Islet precursor cell (in vitro differentiated cells): ENCODE results near the gene PARD3B.

Source experiments
- DNase-seq: peaks from one replicate; pipeline ENCODE4 v3.0.0-alpha.2; 2018

Gene PARD3B

DNA sequence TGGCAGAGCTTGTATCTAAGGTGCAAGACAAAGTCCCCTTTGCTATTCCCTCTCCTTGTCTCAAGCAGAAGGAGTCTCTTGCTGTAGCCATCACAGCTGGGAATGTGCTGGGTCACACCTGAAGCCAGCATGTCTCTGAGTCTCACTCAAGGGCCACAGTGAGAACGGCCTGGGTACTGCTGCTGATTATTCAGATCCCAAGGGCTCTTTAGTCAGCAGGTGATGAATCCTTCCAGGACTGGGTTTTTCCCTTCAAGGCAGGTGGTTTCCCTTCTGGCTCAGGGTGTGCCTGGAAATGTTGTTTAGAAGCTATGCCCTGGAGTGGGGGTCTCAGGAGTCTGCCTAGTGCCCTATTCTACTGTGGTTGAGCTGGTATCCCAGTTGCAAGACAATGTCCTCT, 356.3 kb downstream of the PARD3B start:
- DNase-seq = no peak

DNA sequence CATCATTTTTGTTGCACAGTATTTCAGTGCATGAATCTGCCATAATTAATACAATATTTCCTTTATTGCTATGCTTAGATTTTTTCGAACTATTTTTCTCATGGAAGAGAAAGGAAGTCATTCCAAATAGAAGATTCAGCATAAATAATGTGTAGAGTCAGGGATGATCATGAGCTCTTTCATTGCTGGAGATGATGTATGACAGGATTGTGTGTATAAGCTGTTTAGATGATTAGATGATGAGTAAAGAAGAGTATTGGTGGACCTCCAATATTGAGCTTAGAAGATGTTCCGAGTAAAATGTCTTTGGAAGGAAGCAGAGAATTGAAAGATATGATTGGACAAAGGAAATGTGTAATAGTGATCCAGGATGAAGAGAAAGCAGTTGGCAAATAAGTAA, 364.5 kb downstream of the PARD3B start:
- no peak for DNase-seq

DNA sequence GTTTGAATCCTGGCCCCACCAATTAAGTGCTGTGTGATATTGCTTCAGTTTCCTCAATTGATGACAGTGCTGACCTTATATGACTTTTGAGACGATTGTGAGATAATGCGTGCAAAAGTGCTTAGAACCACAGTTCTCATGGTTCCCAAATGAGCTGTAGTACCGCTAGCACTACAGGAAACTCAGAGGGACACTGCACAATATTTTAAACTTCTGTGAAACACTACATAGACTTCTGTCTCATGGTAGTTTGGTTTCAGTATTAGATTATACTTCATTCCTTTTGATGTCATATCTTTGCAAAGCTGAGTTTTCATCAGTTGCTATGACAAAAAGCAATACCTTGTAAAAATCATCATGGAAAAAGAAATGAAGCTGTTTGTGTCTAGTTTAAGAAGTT, 368.0 kb downstream of the PARD3B start:
- no peak for DNase-seq

DNA sequence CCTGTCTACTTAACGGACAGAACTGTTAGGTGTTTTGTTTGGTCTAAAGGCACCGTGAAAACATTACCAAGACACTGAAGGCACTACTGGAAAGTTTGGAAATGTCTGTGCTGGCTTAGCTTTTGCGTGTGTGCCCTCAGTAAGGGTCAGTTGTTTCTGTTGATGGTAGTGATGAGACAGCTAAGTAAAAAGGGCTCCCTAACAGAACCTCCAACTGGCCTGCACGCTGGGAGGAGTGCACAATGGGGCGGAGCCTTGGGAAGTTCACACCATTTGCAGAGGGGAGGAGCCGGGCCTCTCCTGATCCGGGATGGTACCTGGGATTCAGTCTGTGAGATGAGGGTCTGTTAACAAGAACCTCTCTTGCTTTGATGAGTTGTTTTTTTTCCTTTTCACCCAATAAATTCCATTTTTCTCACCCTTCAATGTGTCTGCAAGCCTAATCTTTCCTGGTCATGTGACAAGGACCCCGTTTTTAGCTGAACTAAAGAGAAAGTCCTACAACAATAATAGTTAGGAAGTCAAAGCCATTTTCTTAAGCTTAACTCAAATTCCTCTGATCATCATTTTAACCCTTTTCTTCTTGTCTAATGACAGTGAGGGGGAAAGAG, 368.7 kb downstream of the PARD3B start:
- no peak for DNase-seq

DNA sequence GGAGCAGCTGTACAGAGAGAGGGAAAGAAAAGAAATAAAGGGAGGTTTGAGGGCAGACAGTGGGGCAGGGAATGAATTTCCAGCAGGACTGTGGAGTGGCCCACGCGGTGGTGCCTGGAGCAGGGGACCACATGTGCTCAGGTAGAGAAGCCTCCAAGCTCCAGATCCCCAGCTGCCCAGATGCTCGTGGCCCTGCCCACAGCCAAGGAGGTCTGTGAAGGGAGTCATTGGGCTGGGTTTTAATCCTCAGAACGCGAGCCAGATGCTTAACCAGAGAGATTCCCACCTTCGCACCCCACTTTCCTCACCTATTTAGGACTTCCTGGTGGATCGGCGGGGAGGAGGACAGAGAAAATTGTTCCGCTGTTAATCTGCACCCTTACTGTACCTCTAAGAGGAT, 369.4 kb downstream of the PARD3B start:
- DNase-seq = no peak

DNA sequence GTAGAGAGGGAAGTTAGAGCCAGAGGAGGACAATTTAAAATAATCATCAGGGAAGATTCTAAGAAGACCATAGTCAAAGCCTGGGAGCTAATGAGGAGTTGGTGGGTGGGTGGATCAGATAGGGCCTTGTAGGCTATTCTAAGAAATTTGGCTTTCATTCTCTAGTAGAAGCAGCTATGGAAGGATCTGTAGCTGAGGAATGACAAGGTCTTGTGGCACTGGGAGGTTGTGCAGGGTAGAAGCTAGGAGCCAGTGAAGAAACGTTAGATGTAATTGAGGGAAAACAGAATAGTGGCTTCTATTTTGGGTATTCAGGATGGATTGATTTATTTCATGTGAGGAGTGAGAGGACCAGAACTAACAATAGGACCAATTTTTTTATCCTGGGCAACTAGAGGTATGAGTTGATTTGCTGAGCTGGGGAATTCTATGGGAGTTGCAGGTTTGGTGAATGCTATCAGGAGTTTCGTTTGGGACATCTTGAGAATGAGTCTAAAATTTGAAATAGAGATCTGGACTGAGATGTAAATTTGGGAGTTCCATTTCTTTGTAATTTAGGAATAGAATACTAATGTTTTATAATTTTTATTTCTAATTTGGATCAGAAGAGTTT, 371.9 kb downstream of the PARD3B start:
- no peak for DNase-seq

DNA sequence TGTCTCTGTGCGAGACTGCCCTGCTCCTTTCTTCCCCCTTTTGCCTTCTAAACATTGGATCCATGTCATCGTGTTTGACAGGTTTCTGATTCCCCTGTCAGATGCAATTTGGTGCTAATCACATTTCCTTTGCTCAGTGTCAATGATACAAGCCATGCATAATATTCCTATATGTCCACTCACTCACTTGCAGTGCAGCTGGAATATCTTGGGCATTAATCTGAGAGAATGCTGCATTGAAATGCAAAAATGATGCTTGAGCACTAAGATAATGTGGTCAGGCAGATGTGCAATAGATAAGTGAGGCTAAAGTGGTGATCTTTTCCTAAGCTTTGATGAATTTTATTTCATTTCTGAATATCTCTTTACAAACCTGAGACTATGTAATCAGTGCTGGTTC, 375.5 kb downstream of the PARD3B start:
- no peak for DNase-seq

DNA sequence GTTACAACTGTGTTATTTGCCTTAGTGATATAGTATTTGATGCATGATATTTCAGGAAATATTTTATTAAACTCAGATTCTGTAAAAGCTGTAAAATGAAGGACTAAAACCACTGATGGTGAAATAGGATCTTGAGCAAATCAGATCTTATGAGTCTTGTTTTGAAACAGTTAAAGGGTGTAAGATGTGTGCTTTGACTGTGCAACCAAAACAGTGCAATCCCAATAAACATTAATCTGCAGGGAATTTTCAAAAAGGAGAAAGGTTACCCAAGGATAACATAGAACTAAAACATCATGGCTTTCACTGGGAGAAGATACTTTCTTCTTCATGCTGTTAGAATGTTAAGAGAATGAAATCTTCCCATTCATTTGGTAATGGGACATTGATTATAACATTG, 378.7 kb downstream of the PARD3B start:
- DNase-seq = no peak

DNA sequence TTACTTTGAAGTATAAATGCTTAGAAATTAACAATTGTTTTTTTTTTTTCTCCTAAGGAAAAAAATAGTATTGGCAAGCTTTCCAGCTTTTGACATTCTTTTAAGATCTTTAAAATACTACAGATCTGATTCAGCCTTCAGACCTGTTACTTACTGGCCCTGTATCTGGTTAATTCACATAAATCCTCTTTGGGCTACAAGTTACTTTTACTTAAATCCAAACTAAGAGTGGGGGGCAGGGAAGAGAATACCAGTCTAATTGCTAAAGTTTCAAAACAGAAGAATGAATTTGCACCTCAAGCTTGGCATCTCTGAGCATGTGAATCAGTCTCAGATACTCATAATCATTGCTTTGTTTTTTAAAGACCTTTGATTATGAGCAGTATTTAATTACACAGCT, 386.3 kb downstream of the PARD3B start:
- DNase-seq = no peak

DNA sequence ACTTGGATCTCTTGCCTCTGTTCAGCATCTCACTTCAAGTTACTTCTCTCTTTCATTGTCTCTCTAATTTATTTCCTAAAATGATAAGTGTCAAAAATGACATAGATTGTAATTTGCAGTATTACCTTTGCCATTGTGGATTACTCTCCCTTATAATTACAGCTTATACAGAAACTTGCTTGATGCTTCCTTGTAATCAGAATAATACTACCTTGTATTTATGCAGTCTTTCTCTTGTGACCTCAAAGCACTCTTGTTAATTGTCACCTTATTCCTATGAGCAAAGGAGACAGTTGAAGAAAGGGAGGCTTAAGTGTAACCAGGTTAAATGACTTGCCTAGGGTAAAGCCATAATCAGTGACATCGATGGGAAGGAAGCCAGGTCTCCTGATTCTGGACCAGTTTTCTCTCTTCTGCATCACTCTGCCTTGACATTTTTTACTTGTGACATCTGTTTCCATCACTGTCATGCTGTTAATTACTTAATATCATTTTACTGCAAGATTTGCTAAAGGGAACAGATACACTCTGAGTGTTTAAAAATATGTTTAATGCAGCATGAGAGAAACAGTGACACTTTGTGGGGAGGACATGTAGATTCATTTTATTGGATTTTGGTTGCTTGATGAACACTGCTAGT, 388.6 kb downstream of the PARD3B start:
- DNase-seq = no peak

DNA sequence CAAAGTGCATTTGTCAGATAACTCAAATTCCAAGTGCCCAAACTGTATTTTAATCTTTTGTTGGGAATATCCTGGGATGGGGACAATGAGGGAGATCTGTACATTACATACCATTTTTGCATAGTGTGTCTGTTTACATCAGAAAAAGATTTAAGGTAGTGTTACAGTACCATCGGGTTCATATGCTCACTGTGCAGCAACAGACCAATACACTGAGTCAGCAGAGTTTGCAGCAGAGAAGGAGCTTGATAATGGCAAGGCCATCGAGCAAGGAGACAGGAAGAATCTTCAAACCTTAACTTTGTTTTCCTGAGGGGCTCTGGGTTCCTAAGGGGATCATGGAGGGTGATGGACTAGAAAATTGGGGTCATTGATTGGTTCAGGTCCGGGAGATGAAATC, 399.7 kb downstream of the PARD3B start:
- no peak for DNase-seq

DNA sequence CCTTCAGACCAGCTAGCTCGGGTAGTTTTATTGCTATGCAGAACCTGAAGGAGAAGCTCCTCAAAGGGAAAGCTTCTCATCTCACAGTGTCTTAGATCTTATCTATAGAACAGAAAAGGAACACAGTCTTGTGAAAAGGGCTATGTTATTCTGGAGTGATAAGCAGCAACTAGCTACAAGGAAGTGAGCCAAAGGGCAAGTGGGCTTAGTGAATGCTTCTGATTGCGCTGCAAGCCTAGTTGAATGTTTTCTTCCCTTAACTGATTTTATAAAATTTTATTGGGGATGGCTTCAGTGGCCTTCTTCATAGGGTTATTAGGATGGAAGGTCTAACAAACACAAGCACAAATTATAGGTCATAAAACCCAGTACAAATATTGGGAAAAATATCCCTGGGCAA, 400.1 kb downstream of the PARD3B start:
- DNase-seq = no peak

DNA sequence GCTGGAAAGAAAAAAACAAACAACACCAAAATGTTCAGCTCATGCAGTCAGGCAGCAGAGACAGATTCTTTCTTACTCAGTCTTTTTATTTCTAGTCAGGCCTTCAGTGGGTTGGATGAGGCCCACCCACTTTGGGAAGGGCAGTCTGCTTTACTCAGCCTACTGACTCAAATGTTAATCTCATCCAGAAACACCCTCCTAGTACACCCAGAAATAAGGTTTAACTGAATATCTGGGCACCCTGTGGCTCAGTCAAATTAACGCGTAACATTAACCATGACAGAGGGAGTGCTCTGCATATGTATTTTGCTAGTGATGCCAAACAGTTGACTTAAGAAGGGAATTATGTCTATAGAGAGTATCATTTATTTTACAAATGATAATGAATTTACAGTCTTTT, 401.6 kb downstream of the PARD3B start:
- no peak for DNase-seq

DNA sequence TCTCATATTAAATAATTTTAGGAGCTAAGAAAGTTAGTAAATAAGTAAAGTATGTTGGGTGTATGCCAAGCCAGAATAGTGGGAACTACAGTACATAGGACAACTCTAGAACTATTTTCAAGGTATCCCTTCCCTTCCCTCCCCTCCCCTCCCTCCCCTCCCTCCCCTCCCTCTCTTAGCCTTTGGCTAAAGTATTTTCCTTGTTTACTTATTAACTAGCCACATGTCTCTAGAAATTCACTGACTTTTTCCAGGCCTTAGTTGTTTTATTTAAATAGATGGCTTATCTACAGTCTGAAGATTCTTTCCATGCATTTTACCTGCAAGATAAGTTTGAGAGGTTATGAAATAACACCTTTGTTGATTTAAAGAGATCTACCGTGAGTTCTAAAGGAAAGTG, 402.1 kb downstream of the PARD3B start:
- no peak for DNase-seq

DNA sequence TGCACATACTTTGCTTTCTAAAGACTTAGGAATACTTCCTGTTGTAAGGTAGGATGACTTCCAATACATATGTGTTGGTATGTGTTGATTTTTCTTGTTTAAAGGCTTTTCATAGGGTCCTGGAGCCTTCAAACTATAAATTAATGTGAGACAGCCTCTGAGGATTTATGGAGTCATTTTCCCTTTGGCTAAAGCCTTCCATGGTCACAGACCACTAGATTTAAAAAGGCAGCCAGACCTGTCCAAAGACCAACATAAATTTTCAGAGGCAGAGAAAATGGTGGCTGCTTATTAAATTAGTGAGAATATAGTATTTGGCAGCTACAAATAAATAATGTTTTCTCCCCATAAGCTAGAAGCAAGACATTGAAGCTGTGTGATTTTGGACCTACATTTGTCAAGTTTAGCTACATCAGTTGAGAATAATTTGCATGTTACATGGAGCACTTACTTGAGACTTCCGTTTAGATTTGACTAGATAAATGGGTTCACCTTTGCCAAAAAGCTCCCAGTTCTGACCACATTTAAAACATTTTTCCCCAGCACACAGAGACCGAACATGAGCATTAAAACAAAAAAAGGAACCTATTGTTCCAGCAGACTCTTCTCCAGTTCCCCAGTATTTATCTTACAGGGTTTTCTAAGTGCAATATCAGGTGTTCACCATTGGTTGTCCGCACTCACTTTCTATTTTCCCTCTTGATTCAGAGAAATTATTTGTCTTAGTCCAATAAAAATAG, 402.9 kb downstream of the PARD3B start:
- DNase-seq = no peak

DNA sequence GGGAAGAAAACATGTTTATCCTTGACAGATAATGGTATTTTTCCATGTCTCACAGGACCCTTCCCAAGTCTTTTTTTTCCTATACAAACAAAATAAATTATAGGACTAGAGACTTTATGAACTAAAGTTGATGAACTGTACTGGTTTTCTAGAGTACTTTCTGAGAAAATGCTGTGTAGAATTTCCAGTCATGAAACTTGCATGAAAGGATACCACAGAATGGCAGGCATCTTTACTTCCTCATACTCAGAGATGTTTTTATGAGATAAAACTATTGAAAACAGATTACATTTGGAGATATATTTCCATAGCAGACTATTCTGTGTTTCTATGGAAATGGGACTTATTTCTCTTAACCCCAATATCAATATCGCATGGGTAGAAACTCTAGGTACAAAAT, 403.5 kb downstream of the PARD3B start:
- DNase-seq = no peak

DNA sequence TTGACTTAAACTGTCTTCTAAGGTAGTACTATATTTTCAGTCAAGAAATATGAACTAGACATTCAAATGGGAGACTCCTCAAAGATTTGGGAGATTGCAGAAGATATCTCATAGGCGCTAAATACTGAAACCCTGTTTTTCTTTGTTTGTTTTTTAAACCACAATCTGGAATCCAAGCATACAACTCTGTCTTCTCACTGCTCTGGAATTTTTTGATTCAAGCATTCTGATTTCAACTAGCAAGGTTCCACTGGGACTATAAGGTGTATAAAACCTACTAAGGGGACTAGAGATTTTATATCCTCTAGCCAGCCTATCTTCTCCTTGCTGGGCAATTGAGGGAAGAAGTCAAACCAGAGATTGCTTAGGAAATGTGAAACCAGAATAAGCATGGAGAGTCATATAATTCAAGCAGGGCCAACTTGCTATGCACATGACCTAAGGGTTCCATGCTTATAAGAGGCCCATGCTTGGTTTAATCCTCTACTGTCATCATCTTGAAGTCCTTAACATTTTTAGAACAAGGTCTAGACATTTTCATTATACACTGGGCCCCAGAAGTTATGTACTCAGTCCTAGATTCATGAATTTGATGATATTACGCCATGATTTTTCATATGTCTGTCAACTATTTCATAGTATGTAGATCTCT, 405.5 kb downstream of the PARD3B start:
- no peak for DNase-seq

DNA sequence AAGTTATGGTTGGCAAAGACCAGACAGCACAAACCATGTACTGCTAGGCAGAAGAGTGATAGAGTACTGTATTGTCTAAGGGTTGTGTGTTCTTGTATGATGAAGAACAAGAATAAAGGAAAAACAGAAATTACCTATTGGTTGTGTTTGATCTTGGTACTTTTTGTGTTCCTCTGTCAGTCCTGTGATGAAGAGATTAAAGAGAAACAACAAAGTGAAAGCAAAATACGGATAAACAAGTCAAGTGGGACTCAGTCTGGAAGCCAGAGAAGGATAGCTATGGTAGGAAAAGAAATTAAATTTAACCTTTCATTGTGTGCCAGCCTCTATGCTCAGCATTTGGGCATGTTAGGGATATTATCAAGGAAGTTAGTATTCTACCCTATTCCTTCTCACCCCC, 413.1 kb downstream of the PARD3B start:
- no peak for DNase-seq

DNA sequence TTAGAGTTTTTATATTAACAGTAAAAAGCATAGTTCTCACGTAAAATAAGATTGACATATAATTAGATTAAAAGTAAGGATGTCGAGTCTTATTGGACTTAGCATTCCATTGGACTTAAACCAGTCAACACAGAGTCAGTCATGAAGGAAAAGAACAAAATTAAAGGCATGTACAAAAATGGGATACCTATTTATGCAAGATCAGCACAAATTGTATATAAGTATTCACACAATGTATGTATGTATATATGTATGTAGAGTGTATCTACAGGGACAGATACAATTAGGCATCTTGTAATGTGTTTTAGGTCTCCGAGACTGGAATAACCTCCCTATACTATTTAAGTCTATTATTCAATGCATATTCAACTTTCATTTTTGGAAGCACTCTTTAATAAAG, 419.1 kb downstream of the PARD3B start:
- DNase-seq = no peak

DNA sequence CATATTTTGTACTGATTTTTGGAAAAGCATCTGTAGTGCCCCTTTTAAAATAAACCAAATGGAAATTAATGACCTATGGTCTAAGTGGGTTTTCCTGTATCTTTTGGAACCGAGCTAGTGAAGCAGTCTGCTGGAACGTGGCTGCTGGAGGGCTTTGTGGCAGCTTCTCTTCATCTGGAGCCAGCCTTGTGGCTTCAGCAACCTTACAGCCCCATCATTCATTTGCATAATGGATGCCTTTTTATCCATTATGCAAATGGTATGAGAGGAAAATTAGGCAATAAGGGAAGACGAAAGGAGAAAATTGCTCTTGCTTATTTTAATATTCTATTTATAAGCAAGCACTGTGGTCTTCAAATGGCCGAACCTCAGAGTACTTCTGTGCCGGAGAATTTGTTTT, 421.0 kb downstream of the PARD3B start:
- DNase-seq = no peak

DNA sequence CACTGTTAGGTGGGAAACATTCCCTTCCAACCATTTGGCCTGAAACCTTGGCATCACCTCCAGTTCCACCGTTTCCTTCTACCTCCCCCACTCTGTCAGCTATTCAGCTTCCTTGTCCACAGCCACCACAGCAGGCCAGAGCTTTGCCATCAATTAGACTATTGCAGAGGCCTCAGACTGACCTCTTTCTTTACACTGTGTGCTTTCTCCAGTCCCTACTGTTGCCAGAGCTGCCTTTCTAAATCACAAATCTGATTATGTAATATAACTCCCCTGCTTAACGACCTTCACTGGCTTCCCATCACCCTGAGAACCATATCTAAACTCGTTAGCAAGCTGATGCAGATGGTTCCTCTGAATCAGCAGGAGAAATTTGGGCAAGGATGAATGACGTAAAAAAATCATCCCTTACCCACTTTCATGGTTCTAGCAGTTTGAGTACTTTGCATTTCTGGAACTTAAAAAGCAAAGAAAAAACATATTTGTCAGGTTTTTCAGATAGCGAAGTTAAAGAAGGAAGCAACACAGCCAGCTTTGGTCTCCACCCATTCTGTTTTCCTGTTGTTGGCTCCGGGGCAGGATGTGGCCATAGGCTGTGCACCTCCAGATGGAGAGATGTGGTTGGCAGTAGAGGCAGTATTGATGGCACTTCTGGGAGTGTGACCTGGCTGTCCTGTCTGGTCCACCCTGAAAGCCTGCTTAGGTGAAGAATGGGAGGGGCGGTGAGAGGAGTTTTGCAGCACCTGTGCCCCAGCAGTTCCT, 422.1 kb downstream of the PARD3B start:
- DNase-seq = no peak

DNA sequence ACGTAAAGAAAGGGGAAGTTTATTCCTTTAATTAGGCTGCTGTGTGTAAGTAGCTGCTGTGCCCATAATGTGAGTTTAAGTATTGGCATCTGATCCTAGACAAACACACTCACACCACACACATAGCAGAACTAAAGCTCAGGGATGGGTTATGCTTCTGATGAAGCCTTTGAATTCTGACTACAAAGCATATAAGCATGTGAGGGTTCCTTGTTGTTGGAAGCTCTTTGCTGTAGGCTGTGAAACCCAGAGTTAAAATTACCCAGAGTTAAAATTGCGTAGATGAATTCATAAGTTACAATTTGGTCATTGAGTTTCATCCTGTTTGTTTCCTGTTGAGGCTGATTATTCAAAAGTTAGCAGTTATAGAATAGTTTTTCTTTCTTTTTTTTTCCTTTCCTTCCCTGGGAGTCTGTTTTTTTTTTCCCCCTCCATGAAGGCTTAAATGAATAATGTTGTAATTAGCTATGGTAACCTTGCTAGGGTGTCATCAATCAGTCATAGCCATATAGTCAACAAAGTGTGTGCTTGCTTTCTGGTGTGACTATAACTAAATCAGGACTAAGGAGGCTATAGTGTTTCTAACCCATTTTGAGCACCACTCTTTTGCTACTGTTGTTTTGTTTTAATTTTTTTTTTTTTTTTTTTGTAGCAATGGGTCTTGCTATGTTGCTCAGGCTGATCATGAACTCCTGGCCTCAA, 426.1 kb downstream of the PARD3B start:
- DNase-seq = no peak
